A549 (cell line): ENCODE results near the gene FAM240B. TPM values are rescaled to one million over a fixed set of nuclear protein-coding genes. Genes with fewer than 3 reads are reported as not detected.

Experiments
- ATAC-seq, 2 experiments: fragments of 200-7000 bp in 1 of 2; fragments of >200 bp in 1 of 2; cut with Nextera tagmentation in 1 of 2; cut with Tn5 transposase in 1 of 2; 3 replicates each; pipeline versions ENCODE4 v1.8.0 to v1.9.1; 2018 to 2020; ENCODE audit warnings: mild to moderate bottlenecking in 1 of 2, moderate library complexity in 1 of 2
- CTCF ChIA-PET: fragments of 300-600 bp; sonication (Branson Sonifier 250); formaldehyde crosslinking; extraction: SDS; loops from one replicate; lab custom pipeline; 2021; ENCODE audit warnings: antibody characterized with exemption, inconsistent platforms; lab: Yijun Ruan, JAX
- POLR2A ChIA-PET: fragments of 350-600 bp; formaldehyde crosslinking; extraction: SDS; loops from one replicate; lab custom pipeline; 2021; ENCODE audit warnings: antibody characterized with exemption, inconsistent platforms; lab: Yijun Ruan, JAX
- DNase-seq, 2 experiments: peaks; one replicate each; pipeline versions ENCODE4 v3.0.0 to v3.0.0-alpha.2; 2011 to 2016; ENCODE audit warnings: low read depth in 1 of 2, low spot score in 1 of 2
- FAIRE-seq: peaks from 2 replicates; lab custom pipeline; 2011; peaks lifted over from hg19 to GRCh38; lab: Jason Lieb, UNC
- H3K27ac ChIP-seq, 2 experiments: fragments of >200 bp; sonication (Bioruptor Twin); formaldehyde crosslinking; 3 replicates each; pipeline ENCODE4 v1.5.1; 2016 to 2017
- H3K4me1 ChIP-seq: fragments of >200 bp; sonication (Bioruptor Twin); formaldehyde crosslinking; 3 replicates; pipeline ENCODE4 v1.6.1; 2016
- H3K4me2 ChIP-seq: fragments of >200 bp; sonication (Bioruptor Twin); formaldehyde crosslinking; 3 replicates; pipeline ENCODE4 v1.6.1; 2016
- H3K4me3 ChIP-seq: fragments of >200 bp; sonication (Bioruptor Twin); formaldehyde crosslinking; 3 replicates; pipeline ENCODE4 v1.5.1; 2016
- H3K9me3 ChIP-seq: fragments of >200 bp; sonication (Bioruptor Twin); formaldehyde crosslinking; 3 replicates; pipeline ENCODE4 v1.6.1; 2016
- BHLHE40 ChIP-seq: IDR thresholded peaks from 2 replicates; pipeline ENCODE4 v1.6.1; 2012; ENCODE audit warnings: low read depth, low read length, inconsistent platforms
- CBX8 ChIP-seq: fragments of 200-600 bp; sonication (generic); IDR thresholded peaks from 2 replicates; pipeline ENCODE4 v1.6.1; 2016
- ELK1 ChIP-seq: fragments of 150-350 bp; IDR thresholded peaks from 2 replicates; pipeline ENCODE4 v1.6.1; 2014; ENCODE audit warnings: low read depth, mild to moderate bottlenecking, low read length
- HEYL ChIP-seq: fragments of 250-450 bp; sonication (Bioruptor Pico); IDR thresholded peaks from 2 replicates; pipeline ENCODE4 v1.8.0; 2021; ENCODE audit warnings: mild to moderate bottlenecking, moderate library complexity
- JUN ChIP-seq, 2 experiments: fragments of >200 bp; sonication (Bioruptor Twin); formaldehyde crosslinking; IDR thresholded peaks; 2 replicates in 1 of 2; 3 replicates in 1 of 2; pipeline ENCODE4 v1.6.1; 2016 to 2017
- KDM5A ChIP-seq: fragments of 200-600 bp; sonication (generic); IDR thresholded peaks from 2 replicates; pipeline ENCODE4 v1.6.1; 2016; ENCODE audit warnings: antibody characterized with exemption, mild to moderate bottlenecking
- MAFK ChIP-seq: fragments of 450-650 bp; IDR thresholded peaks from 2 replicates; pipeline ENCODE4 v1.6.1; 2014; ENCODE audit not compliant: partially characterized antibody
- MAZ ChIP-seq: fragments of 150-350 bp; IDR thresholded peaks from 2 replicates; pipeline ENCODE4 v1.6.1; 2014; ENCODE audit warnings: antibody characterized with exemption, low read depth, low read length, borderline replicate concordance
- NFE2L2 ChIP-seq: fragments of 150-350 bp; conservative IDR thresholded peaks from 2 replicates; pipeline ENCODE4 v1.6.1; 2014; ENCODE audit warnings: low read length
- PHF8 ChIP-seq: fragments of 200-600 bp; sonication (generic); IDR thresholded peaks from 2 replicates; pipeline ENCODE4 v1.6.1; 2016; ENCODE audit warnings: low read depth, mild to moderate bottlenecking, antibody characterized with exemption, moderate library complexity, borderline replicate concordance
- RAD21 ChIP-seq, 2 experiments: fragments of >200 bp in 1 of 2; sonication (Bioruptor Twin) in 1 of 2; formaldehyde crosslinking in 1 of 2; IDR thresholded peaks in 1 of 2; conservative IDR thresholded peaks in 1 of 2; 2 replicates in 1 of 2; 3 replicates in 1 of 2; pipeline ENCODE4 v1.6.1; 2012 to 2018; ENCODE audit warnings: inconsistent platforms in 1 of 2
- RARB ChIP-seq: fragments of 250-450 bp; sonication (Bioruptor Pico); IDR thresholded peaks from 2 replicates; pipeline ENCODE4 v1.8.0; 2021; ENCODE audit warnings: mild to moderate bottlenecking, moderate library complexity
- TFCP2L1 ChIP-seq: fragments of 250-450 bp; sonication (Bioruptor Pico); IDR thresholded peaks from 2 replicates; pipeline ENCODE4 v1.5.0; 2021; ENCODE audit warnings: mild to moderate bottlenecking
- ZFP36 ChIP-seq: fragments of 450-650 bp; IDR thresholded peaks from 2 replicates; pipeline ENCODE4 v1.6.1; 2014; ENCODE audit warnings: borderline replicate concordance; ENCODE audit not compliant: partially characterized antibody
- ZSCAN20 ChIP-seq: fragments of 250-450 bp; sonication (Bioruptor Pico); IDR thresholded peaks from 2 replicates; pipeline ENCODE4 v1.8.0; 2022; ENCODE audit warnings: mild to moderate bottlenecking, moderate library complexity
- WGBS: methylation state at CpG from one replicate; pipeline ENCODE4 v1.1.6; 2017; ENCODE audit errors: missing lambda C conversion rate; 5-methylcytosine and 5-hydroxymethylcytosine counted together
- polyA plus RNA-seq, 4 experiments: library from polyadenylated mRNA; depleted of rRNA in 3 of 4; stranded (reverse); fragments of >200 nt; fragmentation: RNase III in 1 of 4; extraction: RNeasy Plus Mini Kit Qiagen cat#74134 plus additional on column Dnase treatment in 1 of 4; gene quantifications; 2 replicates in 3 of 4; 3 replicates in 1 of 4; pipeline ENCODE4 v1.2.3, GENCODE V29; 2011 to 2017
- TF ChIP-seq, protein P1 (sequence below): IDR thresholded peaks from 2 replicates; pipeline ENCODE4 v1.6.1; 2012; ENCODE audit warnings: low read depth, borderline replicate concordance
- TF ChIP-seq, protein P2 (sequence below): fragments of 450-650 bp; IDR thresholded peaks from 2 replicates; pipeline ENCODE4 v1.6.1; 2014; ENCODE audit warnings: antibody characterized with exemption

The FAM240B gene
- polyA plus RNA-seq, 2 of the 4 experiments (the other 2 are of a cell fraction) = not detected

GRCh38 chr9:38692707-38693106 is 27.2 kb downstream of the FAM240B start:
- no peak for FAIRE-seq
- Histone ChIP-seq H3K9me3 (no peaks in the 10 kb centered on the region), H3K4me1 (peaks cover 26% of the 10 kb centered on the region), H3K4me2 (no peak overlapping the region), H3K27ac (no peak overlapping the region), H3K4me3 (no peak overlapping the region)
- DNase-seq = no peak
- WGBS = 72% methylated on average over 4 of the region's 4 CpGs
- POLR2A ChIA-PET = no interaction called here
- TF ChIP-seq ZSCAN20 (CRISPR knock-in tag) (no peak), MAZ (no peak), BHLHE40 (no peak), PHF8 (no peak), KDM5A (no peak), ZFP36 (no peak), RAD21 (conservative IDR thresholded peaks at IDR 0.05 in 1 of 2, IDR thresholded peaks at IDR 0.05 in 1 of 2) (no peak), NFE2L2 (no peak), TFCP2L1 (no peak), RARB (no peak), HEYL (CRISPR knock-in tag) (no peak), CBX8 (no peak), ELK1 (no peak)
- TF ChIP-seq, protein P1, sequence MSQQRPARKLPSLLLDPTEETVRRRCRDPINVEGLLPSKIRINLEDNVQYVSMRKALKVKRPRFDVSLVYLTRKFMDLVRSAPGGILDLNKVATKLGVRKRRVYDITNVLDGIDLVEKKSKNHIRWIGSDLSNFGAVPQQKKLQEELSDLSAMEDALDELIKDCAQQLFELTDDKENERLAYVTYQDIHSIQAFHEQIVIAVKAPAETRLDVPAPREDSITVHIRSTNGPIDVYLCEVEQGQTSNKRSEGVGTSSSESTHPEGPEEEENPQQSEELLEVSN = no peak
- TF ChIP-seq, protein P2, sequence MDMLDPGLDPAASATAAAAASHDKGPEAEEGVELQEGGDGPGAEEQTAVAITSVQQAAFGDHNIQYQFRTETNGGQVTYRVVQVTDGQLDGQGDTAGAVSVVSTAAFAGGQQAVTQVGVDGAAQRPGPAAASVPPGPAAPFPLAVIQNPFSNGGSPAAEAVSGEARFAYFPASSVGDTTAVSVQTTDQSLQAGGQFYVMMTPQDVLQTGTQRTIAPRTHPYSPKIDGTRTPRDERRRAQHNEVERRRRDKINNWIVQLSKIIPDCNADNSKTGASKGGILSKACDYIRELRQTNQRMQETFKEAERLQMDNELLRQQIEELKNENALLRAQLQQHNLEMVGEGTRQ = no peak
- CTCF ChIA-PET = no interaction called here
- no peak for ATAC-seq

- FAIRE-seq = no peak
- H3K27ac ChIP-seq = peak overlapping the region; percentile 59 to 80; a peak in 5 of 6 replicates
- POLR2A ChIA-PET = no interaction called here
- peak; percentile 35 for TF ChIP-seq MAFK
- TF ChIP-seq, protein P2 = no peak
- TF ChIP-seq, all 56 proteins: peak for 1
- Histone ChIP-seq H3K4me2 (peak overlapping the region; percentile 64), H3K9me3 (no peaks in the 10 kb centered on the region), H3K4me1 (peaks cover 38% of the 10 kb centered on the region), H3K4me3 (no peak overlapping the region)
- 65% methylated on average over 3 of the region's 3 CpGs for WGBS
- no peak for ATAC-seq
- CTCF ChIA-PET = interaction anchor here (0.9 to 2.3 kb wide), 7 partner anchors 11 to 44 kb away, joined by 3 to 10 read pairs (median 3); no protein-coding TSS in a partner anchor
- no peak for DNase-seq
These were observed 29.4 kb downstream of the FAM240B start for GRCh38 chr9:38690574-38690973.

DNA sequence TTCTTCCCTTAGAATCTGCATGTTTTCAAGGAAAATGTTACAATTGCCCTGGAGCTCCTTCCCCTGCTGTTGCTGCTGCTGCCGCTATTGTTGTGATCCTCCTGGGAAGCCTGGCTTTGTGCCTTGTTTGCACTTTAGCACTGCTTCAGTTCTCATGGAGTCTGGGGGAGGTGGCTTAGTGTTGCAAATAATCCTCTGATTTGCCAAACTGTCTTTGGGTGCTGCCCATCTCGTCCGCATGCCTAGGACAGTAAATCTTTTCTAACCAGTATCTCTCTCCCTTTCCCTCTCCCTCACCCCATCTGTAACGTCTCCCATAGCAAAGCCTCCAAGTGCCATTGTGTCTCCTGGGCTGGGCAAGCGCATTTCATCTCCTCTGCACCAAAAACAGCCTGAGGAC is 30.3 kb downstream of the FAM240B start:
- Histone ChIP-seq H3K9me3 (no peaks in the 10 kb centered on the region), H3K4me2 (peak overlapping the region; percentile 64), H3K27ac (peak overlapping the region; percentile 59 to 80), H3K4me1 (peaks cover 38% of the 10 kb centered on the region), H3K4me3 (no peak overlapping the region)
- FAIRE-seq (no peak), ATAC-seq (peak; percentile 51 to 74), DNase-seq (peak in 1 of 2 experiments; percentile 75)
- CTCF ChIA-PET = interaction anchor here (0.8 to 3.7 kb wide), 9 partner anchors 11 to 69 kb away, joined by 3 to 11 read pairs (median 3); partner anchors contain the start of gene ANKRD18A
- POLR2A ChIA-PET = interaction anchor here (0.9 kb wide), 1 partner anchor 17 kb away, joined by 4 read pairs; no protein-coding TSS in a partner anchor
- TF ChIP-seq, protein P2 = no peak
- peak in 1 of 2 experiments; percentile 32; a peak in 1 of 5 replicates for TF ChIP-seq JUN (IDR thresholded peaks at IDR 0.05)
- peak; percentile 76 for TF ChIP-seq MAFK
- 16% methylated on average over 5 of the region's 5 CpGs for WGBS
